T-helper 1 cell treated with Interleukin-12 subunit alpha and Interleukin-12 subunit beta and Interleukin-4 antibody, amounts not matched to agents 30 μg/mL and 1 μg/mL, for 36 hours (primary cell): Measurements from ENCODE around the gene TBXAS1.

Experiments
- H3K27ac Mint-ChIP-seq: one replicate; pipeline ENCODE4 v1.8.0; 2021; ENCODE audit warnings: mild to moderate bottlenecking, mixed read lengths
- H3K27me3 Mint-ChIP-seq: one replicate; pipeline ENCODE4 v1.8.0; 2021; ENCODE audit warnings: low read depth, mixed read lengths
- H3K36me3 Mint-ChIP-seq: one replicate; pipeline ENCODE4 v1.8.0; 2021; ENCODE audit warnings: low read depth, mixed read lengths
- H3K4me1 Mint-ChIP-seq: one replicate; pipeline ENCODE4 v1.8.0; 2021; ENCODE audit warnings: low read depth, mixed read lengths
- H3K4me3 Mint-ChIP-seq: one replicate; pipeline ENCODE4 v1.8.0; 2021; ENCODE audit warnings: mild to moderate bottlenecking, moderate library complexity, mixed read lengths
- H3K9me3 Mint-ChIP-seq: one replicate; pipeline ENCODE4 v1.8.0; 2021; ENCODE audit warnings: mixed read lengths

The TBXAS1 gene

DNA sequence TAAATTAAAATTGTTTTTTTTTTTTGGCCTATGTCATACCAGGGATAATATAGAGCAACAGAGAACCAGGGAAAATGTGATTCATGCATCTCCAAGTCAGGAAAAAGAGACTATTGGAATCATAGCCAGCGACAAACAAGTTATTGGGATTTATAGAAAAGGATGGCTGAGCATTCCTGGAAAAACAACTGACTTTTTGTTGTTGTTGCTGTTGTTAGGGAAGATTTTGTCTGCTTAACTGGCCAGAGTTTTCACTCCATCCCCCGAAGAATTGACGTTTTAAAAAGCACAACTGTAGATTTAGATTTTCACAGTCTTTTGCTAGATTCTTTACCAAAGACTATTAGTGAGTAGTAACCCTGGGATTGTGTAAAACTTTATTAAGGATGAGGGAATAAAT is 112.4 kb downstream of the TBXAS1 start:
- no peaks in the 10 kb centered on the region for H3K36me3 Mint-ChIP-seq
- peaks cover 14% of the 10 kb centered on the region for H3K4me1 Mint-ChIP-seq
- no peak overlapping the region for H3K4me3 Mint-ChIP-seq
- peaks cover 16% of the 10 kb centered on the region for H3K27me3 Mint-ChIP-seq
- peaks cover 14% of the 10 kb centered on the region for H3K9me3 Mint-ChIP-seq
- no peak overlapping the region for H3K27ac Mint-ChIP-seq

DNA sequence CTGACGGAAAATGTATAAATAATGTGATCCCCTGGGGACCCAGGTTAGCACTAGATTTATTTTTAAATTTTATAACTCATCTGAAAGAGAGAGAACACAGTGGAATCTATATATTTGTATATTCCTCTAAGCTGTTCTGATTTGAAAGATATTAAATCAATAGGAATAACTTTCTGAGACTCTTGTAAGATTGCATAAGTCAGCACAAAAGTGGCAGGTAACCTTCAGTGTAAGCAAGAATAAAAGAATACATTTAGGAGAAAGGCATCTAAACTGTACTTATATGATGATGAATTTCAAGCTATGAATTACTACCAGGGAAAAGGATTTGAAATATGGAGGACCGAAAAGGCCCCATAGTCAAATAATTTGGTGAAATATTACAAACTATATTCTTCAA is 112.8 kb downstream of the TBXAS1 start:
- peaks cover 18% of the 10 kb centered on the region for H3K9me3 Mint-ChIP-seq
- peaks cover 16% of the 10 kb centered on the region for H3K27me3 Mint-ChIP-seq
- no peak overlapping the region for H3K4me3 Mint-ChIP-seq
- H3K4me1 Mint-ChIP-seq = peaks cover 14% of the 10 kb centered on the region
- H3K27ac Mint-ChIP-seq = no peak overlapping the region
- H3K36me3 Mint-ChIP-seq = no peaks in the 10 kb centered on the region

DNA sequence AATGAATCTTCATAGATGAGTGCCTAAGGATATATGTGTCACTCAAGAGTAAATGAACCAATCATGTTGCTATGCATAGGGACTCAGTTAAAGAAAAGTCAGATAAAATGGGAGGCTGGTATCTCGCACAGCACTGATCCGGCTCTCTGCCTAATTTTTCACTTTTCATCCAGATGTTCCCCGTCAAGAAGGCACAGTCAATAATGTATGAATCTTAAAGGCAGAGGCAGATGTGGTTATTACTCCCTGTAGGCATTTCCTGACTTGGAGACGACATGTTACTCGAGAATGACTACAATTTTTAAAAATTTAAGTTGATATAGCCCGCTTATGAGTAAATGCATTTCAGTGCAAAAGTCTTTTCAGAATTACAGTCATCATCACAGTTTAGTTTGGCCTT is 113.6 kb downstream of the TBXAS1 start:
- Mint-ChIP-seq H3K36me3 (peaks cover 3% of the 10 kb centered on the region), H3K4me1 (peaks cover 9% of the 10 kb centered on the region), H3K9me3 (peaks cover 21% of the 10 kb centered on the region), H3K4me3 (no peak overlapping the region), H3K27me3 (peaks cover 16% of the 10 kb centered on the region), H3K27ac (no peak overlapping the region)

DNA sequence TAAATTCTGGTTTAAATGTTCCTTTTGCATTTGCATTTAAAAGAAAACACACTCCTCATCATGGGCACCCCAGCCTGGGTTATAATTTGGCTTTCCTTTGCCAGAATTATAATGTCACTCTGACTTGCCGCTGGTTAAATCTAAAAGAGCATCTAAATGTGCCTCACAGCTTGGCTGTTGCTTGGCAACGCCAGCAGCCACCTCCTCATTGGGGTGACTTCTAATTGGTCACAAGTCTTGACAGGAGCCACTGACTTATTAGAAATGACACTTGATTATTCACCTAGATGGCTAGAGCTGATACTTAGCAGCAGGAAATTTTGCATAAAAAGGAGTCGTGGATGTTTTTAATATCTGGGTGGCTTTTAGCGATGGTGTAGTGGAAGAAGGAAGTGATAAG is 114.3 kb downstream of the TBXAS1 start:
- no peak overlapping the region for H3K27ac Mint-ChIP-seq
- H3K9me3 Mint-ChIP-seq = peaks cover 21% of the 10 kb centered on the region
- H3K4me1 Mint-ChIP-seq = peaks cover 9% of the 10 kb centered on the region
- H3K4me3 Mint-ChIP-seq = no peak overlapping the region
- peaks cover 3% of the 10 kb centered on the region for H3K36me3 Mint-ChIP-seq
- H3K27me3 Mint-ChIP-seq = peaks cover 16% of the 10 kb centered on the region

DNA sequence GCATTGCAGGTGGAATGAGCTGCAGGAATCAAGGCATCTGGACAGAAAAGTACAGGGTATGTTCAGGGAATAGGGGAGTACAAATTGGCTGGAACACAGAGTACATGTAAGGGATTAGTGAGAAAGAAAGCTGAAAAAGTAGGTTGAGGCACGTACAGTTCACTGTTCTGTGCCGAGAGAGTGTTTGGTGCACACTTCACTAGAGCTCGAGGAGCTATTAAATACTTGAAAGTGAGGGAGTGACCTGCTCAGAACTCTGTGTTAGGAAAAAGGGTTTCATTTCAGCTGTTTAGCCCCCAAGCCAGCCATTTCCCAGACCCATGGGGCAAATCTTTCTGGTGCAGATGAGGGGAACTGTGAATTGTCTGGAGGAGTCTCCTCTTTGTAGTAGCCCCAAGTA is 115.2 kb downstream of the TBXAS1 start:
- peaks cover 9% of the 10 kb centered on the region for H3K4me1 Mint-ChIP-seq
- H3K9me3 Mint-ChIP-seq = peaks cover 21% of the 10 kb centered on the region
- H3K27ac Mint-ChIP-seq = no peak overlapping the region
- peaks cover 16% of the 10 kb centered on the region for H3K27me3 Mint-ChIP-seq
- H3K4me3 Mint-ChIP-seq = no peak overlapping the region
- peaks cover 3% of the 10 kb centered on the region for H3K36me3 Mint-ChIP-seq

DNA sequence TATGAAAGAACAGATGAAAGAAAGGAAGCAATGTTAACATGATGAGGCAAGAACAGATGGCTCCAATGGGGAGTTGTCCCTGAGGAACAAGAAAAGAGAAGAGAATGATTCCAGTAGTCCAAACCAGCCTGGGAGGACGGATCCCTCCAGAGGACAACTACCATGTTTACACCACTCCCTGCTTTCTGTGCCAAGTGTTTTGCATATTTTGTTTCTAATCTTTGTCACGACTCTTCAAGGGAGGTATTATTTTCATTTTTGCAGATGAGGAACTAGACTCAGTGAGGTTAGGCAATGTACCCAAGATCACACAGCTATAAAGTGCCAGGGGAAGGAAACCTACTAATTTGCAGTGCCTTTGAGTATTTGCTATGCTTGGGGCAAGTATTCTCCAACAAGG is 117.5 kb downstream of the TBXAS1 start:
- Mint-ChIP-seq H3K9me3 (peaks cover 21% of the 10 kb centered on the region), H3K36me3 (peaks cover 3% of the 10 kb centered on the region), H3K27ac (no peak overlapping the region), H3K4me1 (no peaks in the 10 kb centered on the region), H3K4me3 (no peak overlapping the region), H3K27me3 (peaks cover 14% of the 10 kb centered on the region)

DNA sequence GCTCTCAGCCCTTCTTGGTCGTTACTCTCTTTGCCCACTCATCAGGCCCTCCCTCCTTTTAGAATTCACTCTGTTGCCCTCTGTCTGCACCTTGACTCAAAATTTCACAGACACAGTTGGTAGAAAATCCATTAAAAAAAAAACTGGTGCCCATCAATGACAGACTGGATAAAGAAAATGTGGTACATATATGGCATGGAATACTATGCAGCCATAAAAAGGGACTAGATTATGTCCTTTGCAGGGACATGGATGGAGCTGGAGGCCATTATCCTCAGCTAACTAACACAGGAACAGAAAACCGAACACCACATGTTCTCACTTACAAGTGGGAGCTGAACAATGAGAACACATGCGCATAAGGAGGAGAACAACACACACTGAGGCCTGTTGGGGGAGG is 118.0 kb downstream of the TBXAS1 start:
- H3K4me3 Mint-ChIP-seq = no peak overlapping the region
- no peaks in the 10 kb centered on the region for H3K4me1 Mint-ChIP-seq
- peaks cover 14% of the 10 kb centered on the region for H3K27me3 Mint-ChIP-seq
- no peak overlapping the region for H3K27ac Mint-ChIP-seq
- H3K36me3 Mint-ChIP-seq = peaks cover 3% of the 10 kb centered on the region
- peaks cover 21% of the 10 kb centered on the region for H3K9me3 Mint-ChIP-seq

DNA sequence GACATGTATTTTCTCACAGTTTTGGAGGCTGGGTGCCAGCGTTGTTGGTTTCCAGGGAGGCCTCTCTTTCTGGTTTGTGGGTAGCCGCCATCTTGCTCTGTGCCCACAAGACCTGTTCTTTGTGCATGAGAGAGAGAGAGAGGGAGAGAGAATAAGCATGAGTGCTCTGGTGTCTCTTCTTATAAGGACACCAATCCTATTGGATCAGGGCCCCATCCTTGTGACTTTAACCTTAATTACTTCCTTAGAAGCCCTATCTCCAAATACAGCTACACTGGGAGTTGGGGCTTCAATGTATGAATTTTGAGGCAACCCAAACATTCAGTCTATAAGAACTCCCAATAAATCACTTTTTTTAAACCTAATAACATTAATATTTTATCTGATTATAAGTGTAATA is 119.1 kb downstream of the TBXAS1 start:
- Mint-ChIP-seq H3K9me3 (peaks cover 21% of the 10 kb centered on the region), H3K4me1 (no peaks in the 10 kb centered on the region), H3K36me3 (peaks cover 3% of the 10 kb centered on the region), H3K27me3 (peaks cover 14% of the 10 kb centered on the region), H3K27ac (no peak overlapping the region), H3K4me3 (no peak overlapping the region)

DNA sequence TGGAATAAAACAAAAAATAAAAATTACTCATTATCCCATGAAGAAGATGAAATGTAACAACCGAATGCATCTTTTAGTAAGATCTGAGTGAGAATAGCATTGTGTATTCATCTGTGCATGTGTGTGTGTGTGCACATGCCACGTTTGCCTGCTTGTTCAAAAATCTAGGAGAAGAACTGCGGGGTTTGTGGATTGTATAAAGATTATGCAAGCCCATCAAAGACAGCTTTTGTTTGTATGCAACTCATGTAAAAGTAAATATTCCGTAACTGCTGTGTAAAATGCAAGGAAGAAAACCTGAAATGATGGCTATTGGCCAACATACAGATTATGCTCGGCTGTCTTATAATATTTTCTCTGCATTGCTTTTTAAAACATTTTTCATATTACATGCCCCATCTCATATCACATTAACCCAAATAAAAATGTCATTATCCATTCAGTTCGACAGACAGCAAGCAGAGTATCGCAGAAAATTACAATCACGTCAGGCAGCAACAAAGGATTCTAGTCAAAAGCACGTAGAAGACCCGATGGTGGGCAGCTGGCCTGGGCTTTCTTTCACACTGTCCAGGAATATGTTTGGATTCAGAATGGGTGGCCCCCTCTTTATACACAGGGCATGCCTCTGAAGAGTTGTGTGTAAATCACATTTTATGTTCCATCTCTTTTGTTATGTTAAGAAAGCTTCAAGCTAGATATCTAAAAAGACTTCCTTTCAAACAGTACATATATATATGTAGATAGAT is 119.7 kb downstream of the TBXAS1 start:
- peaks cover 3% of the 10 kb centered on the region for H3K36me3 Mint-ChIP-seq
- H3K4me1 Mint-ChIP-seq = no peaks in the 10 kb centered on the region
- peaks cover 14% of the 10 kb centered on the region for H3K27me3 Mint-ChIP-seq
- no peak overlapping the region for H3K4me3 Mint-ChIP-seq
- peaks cover 21% of the 10 kb centered on the region for H3K9me3 Mint-ChIP-seq
- H3K27ac Mint-ChIP-seq = no peak overlapping the region

DNA sequence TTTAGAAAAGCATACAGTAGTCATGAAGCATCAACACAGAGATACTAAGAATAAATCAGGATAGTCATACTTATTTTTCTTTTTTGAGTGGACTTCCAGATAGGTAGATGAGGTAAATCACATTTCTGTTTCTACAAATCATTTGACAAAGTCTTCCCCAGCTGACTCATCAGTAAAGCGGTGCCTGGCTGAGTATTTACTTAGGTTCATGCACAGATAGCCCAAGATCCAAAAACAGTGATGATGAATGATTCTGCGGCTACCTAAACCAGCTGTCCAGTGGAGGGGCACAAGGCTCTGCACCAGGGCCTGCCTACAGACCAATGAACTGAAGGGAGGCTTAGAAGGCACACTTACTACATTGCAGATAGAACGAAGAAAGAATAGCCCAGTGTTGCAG is 120.6 kb downstream of the TBXAS1 start:
- Mint-ChIP-seq H3K4me1 (no peaks in the 10 kb centered on the region), H3K9me3 (peaks cover 21% of the 10 kb centered on the region), H3K27ac (no peak overlapping the region), H3K36me3 (peaks cover 3% of the 10 kb centered on the region), H3K27me3 (peaks cover 14% of the 10 kb centered on the region), H3K4me3 (no peak overlapping the region)

DNA sequence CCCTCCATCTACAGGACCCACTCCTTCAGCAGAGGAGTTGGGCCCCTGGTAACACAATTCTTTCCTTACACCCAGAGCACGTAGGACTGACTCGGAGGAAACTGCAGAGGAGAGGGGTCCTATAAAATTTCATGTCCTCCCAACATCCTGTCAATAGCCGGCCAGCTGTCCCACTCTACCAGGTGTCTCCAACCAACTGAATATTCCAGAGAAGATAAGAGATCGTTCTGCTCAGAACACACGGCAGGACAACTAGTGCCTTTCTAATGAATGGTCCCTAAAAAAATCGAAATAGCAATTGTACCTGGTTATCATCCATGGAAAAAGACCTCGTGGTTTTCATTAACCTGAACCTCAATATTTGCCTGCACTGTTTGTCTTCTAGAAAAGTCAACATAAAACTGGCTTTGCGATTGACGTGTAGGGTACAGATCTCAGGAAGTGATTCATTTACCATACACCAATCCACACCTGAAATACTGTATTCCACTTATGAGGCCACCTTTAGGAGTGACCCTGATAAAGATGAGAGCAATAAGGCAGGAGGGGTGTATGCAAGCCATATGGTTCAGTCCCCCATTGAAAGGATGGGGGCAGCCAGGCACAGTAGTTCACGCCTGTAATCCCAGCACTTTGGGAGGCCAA is 121.9 kb downstream of the TBXAS1 start:
- no peak overlapping the region for H3K4me3 Mint-ChIP-seq
- H3K36me3 Mint-ChIP-seq = peaks cover 3% of the 10 kb centered on the region
- peaks cover 3% of the 10 kb centered on the region for H3K27me3 Mint-ChIP-seq
- H3K9me3 Mint-ChIP-seq = peaks cover 11% of the 10 kb centered on the region
- no peak overlapping the region for H3K27ac Mint-ChIP-seq
- no peaks in the 10 kb centered on the region for H3K4me1 Mint-ChIP-seq

DNA sequence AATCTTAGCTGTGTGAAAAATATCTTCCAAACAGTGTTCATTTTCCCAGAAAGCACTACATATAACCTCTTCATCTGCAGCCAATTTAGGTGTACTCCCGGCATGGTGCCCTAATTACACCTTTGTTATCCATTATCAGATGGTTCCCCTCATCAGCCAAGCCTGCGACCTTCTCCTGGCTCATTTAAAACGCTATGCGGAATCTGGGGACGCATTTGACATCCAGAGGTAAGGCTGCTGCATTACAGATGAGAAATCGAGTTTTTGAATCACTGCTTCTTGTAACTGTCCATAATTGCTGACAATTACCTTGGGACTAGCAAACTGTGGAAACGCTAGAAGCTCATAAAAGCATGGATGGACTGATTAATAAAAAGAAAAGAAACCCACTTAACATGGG is 124.2 kb downstream of the TBXAS1 start:
- Mint-ChIP-seq H3K4me3 (no peak overlapping the region), H3K36me3 (no peaks in the 10 kb centered on the region), H3K27me3 (peaks cover 3% of the 10 kb centered on the region), H3K27ac (no peak overlapping the region), H3K4me1 (no peaks in the 10 kb centered on the region), H3K9me3 (no peaks in the 10 kb centered on the region)

DNA sequence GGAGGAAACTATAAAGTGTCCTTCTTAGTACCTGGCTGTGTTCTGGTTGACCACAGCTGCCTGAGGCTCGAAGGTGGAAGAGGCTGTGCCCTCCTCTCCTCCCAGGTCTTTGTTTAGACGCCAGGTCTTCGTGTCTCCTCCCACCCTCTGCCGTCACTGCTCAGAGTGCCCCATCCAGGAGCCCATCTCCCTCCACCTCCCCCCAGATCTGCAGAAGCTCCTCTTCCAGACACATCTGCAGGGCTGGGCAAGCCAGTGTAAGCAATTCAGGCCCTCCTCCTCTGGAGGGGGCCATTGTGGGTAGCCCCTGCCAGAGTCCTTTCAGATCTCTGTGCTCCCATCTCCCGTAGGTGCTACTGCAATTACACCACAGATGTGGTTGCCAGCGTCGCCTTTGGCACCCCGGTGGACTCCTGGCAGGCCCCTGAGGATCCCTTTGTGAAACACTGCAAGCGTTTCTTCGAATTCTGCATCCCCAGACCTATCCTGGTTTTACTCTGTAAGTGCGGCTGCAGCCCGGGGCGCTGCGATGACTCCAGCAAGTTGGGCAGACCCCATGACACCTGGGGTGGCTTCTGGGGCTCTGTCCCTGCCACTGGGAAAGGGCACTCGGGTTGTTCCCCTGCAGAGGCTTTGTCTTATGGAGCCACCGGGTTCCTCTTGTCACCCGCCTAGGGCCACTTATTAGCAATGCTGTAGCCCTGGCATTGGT is 126.2 kb downstream of the TBXAS1 start:
- Mint-ChIP-seq H3K9me3 (no peaks in the 10 kb centered on the region), H3K36me3 (no peaks in the 10 kb centered on the region), H3K27ac (no peak overlapping the region), H3K4me3 (no peak overlapping the region), H3K4me1 (no peaks in the 10 kb centered on the region), H3K27me3 (no peaks in the 10 kb centered on the region)

DNA sequence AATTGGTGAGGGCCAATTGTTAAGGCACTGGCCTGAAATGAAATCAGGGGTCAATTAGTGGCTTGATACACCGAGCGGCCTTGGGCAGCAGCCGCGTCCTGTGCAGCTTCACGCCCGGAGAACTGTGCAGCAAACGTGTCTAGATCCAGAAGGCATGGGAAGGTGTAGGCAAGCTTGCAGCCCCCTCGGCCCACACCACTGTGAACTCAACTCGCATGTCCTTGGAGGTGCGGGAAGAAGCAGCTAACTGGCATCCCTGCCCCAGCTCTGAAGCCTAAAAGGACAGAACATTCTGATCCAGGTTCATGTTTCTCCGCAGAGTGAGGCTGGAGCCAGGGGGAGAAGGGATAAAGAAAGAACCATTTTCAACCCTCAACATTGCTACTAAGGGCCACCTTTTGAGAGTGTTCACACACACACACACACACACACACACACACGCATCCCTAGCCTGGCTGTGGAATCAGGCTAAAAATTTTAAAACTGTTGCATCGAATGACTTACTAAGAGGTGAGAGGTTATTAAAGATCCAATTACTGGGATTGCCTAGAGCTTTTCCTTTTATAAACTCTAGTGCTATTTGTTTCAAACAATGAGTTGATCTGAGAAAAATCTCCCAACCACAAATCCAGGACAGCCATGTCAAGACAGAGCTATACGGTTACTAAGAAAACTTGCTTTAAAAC is 129.7 kb downstream of the TBXAS1 start:
- Mint-ChIP-seq H3K4me1 (no peaks in the 10 kb centered on the region), H3K27ac (no peak overlapping the region)

More for the DNA sequence above, 129.7 kb downstream of the TBXAS1 start:
- no peak overlapping the region for H3K4me3 Mint-ChIP-seq
- no peaks in the 10 kb centered on the region for H3K9me3 Mint-ChIP-seq
- H3K27me3 Mint-ChIP-seq = peaks cover 5% of the 10 kb centered on the region
- no peaks in the 10 kb centered on the region for H3K36me3 Mint-ChIP-seq
